ENCODE data around the gene RPE65. TPM values are rescaled to one million over a fixed set of nuclear protein-coding genes. Genes with fewer than 3 reads are reported as not detected.
A peak's percentile ranks its signal among the peaks of the same experiment; 100 is the strongest.

Gene RPE65
- total and polyA plus RNA-seq, 2 of the 8 experiments (the other 6 are each of a cell fraction or from before 2014, with no cell fraction given), result not detected

DNA sequence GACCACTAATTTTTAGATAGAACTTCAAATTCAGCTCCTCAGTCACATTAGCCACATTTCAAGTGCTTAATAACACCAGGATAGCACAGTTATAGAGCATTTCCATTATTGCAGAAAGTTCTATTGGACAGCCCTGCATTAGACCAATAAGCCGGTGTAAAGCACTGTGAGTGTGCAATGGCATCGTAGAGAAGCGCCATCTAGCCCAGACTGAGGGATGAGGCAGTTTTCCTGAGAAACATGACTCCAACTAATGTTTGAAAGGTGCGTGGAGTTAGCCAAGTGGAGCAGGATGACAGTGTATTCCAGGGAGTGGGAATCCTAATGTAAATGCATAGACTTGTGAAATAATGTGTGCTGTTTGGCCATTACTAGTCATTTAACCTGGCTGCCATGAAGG lies 7.7 kb downstream of the RPE65 start:
- Histone ChIP-seq H3K4me2 (ENCODE audit: insufficient read depth in 1 of 2, low read depth in 2 of 2, low read length in 2 of 2) (no peak overlapping the region), H2BK20ac (ENCODE audit: low read length) (no peak overlapping the region), H3K27me3 (replicated peaks in 1 of 4; ENCODE audit: control insufficient read depth in 3 of 4, extremely low read depth in 1 of 4, insufficient read depth in 3 of 4, low read length in 3 of 4) (no peaks in the 10 kb centered on the region), H2BK12ac (ENCODE audit: low read depth, low read length) (no peak overlapping the region), H2AFZ (ENCODE audit: low read length) (no peak overlapping the region), H3K14ac (ENCODE audit: insufficient read length) (no peak overlapping the region), H4K8ac (ENCODE audit: extremely low read depth, insufficient read depth, low read length) (no peak overlapping the region), H2BK5ac (ENCODE audit: low read depth, low read length) (no peak overlapping the region), H3K23me2 (ENCODE audit: low read depth, low read length) (no peaks in the 10 kb centered on the region), H3K36me3 (ENCODE audit: control insufficient read depth in 2 of 4, insufficient read depth in 4 of 4, low read length in 3 of 4) (no peaks in the 10 kb centered on the region), H4K20me1 (replicated peaks in 1 of 2; ENCODE audit: control insufficient read depth in 1 of 2, insufficient read depth in 2 of 2, low read length in 2 of 2) (no peaks in the 10 kb centered on the region), H3K27ac (ENCODE audit: low read depth, low read length) (no peak overlapping the region), H2BK120ac (replicated peaks; ENCODE audit: low read depth, low read length) (no peak overlapping the region), H3K9ac (replicated peaks in 1 of 4; ENCODE audit: extremely low read depth in 1 of 4, low read depth in 3 of 4, low read length in 3 of 4) (no peak overlapping the region), H2AK5ac (ENCODE audit: low read depth, low read length) (no peak overlapping the region), H3K4me1 (replicated peaks in 1 of 4; ENCODE audit: control insufficient read depth in 3 of 4, insufficient read depth in 4 of 4, low read length in 3 of 4) (peaks cover 0 to 3% (median 0%) of the 10 kb centered on the region in 4 experiments; a peak in 2 of 7 replicates), H3K9me3 (ENCODE audit: insufficient read depth in 2 of 2, low read depth in 1 of 2, low read length in 1 of 2) (no peaks in the 10 kb centered on the region), H3K4me3 (ENCODE audit: extremely low read depth in 1 of 4, insufficient read depth in 2 of 4, low read depth in 3 of 4, low read length in 4 of 4) (no peak overlapping the region), H2BK15ac (ENCODE audit: low read length) (no peak overlapping the region), H3K79me1 (ENCODE audit: low read depth, low read length) (no peaks in the 10 kb centered on the region), H3K56ac (replicated peaks; ENCODE audit: insufficient read length, low read depth, low read length) (no peak overlapping the region), H3K4ac (replicated peaks; ENCODE audit: insufficient read length, low read depth, low read length) (no peak overlapping the region), H3K79me2 (ENCODE audit: control insufficient read depth in 1 of 2, insufficient read depth in 2 of 2, low read length in 2 of 2) (no peaks in the 10 kb centered on the region), H4K5ac (ENCODE audit: insufficient read length, low read depth, low read length) (no peak overlapping the region), H4K91ac (replicated peaks; ENCODE audit: insufficient read length, low read length) (no peak overlapping the region), H3K18ac (ENCODE audit: extremely low read depth, low read length) (no peak overlapping the region), H3K23ac (ENCODE audit: insufficient read length) (no peak overlapping the region)
- TF ChIP-seq, protein P1, sequence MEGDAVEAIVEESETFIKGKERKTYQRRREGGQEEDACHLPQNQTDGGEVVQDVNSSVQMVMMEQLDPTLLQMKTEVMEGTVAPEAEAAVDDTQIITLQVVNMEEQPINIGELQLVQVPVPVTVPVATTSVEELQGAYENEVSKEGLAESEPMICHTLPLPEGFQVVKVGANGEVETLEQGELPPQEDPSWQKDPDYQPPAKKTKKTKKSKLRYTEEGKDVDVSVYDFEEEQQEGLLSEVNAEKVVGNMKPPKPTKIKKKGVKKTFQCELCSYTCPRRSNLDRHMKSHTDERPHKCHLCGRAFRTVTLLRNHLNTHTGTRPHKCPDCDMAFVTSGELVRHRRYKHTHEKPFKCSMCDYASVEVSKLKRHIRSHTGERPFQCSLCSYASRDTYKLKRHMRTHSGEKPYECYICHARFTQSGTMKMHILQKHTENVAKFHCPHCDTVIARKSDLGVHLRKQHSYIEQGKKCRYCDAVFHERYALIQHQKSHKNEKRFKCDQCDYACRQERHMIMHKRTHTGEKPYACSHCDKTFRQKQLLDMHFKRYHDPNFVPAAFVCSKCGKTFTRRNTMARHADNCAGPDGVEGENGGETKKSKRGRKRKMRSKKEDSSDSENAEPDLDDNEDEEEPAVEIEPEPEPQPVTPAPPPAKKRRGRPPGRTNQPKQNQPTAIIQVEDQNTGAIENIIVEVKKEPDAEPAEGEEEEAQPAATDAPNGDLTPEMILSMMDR (IDR thresholded peaks at IDR 0.05; ENCODE audit: control extremely low read depth in 1 of 3, insufficient read depth in 1 of 3, low read depth in 1 of 3, low read length in 3 of 3), result peak in 1 of 3 experiments; percentile 9; a peak in 1 of 4 replicates
- TF ChIP-seq TCF12 (IDR thresholded peaks at IDR 0.05; ENCODE audit: low read depth, low read length), result no peak
- no peak for TF ChIP-seq JUN (IDR thresholded peaks at IDR 0.05; ENCODE audit: low read depth, low read length)
- FAIRE-seq (no peak), DNase-seq (ENCODE audit: low read depth in 1 of 2, low spot score in 2 of 2) (no peak)
- 94% methylated on average over 4 of the region's 4 CpGs; no CpG with 5 or more reads in 1 of the 2 experiments for WGBS, 2 experiments (ENCODE audit: extremely low coverage in 1 of 2, insufficient coverage in 1 of 2, insufficient read length in 1 of 2, insufficient replicate concordance in 2 of 2, low coverage in 1 of 2, low lambda C conversion rate in 2 of 2, missing lambda C conversion rate in 1 of 2)
- CTCF ChIA-PET (ENCODE audit: partially characterized antibody), result interaction anchor here (0.6 to 4.3 kb wide), 29 partner anchors 8 to 671 kb away, joined by 3 to 60 read pairs (median 4); partner anchors contain the start of gene RPE65
- POLR2A ChIA-PET (ENCODE audit: partially characterized antibody), result no interaction called here

Data from H1 (cell line).